ENCODE data around the gene ARHGAP6.

The ARHGAP6 gene

DNA sequence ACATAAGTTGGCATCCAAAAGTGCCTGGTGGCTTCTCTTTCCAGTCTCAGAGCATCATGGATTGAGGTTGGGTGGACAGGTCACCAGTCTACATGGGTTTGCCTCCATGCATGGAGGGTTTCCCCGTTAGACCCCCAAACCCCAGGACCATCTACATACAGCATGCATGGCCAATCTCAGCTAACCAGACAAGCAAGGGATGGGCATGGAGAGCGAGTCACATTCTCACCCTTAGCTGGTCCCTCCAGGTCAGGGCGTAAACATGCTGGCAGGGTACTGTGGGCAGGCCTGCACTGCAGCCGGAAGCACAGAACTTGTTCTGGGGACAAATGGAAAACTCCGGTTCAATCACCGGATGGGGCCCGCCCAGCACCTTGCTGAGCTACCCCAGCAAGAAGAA is 517.3 kb downstream of the ARHGAP6 start:
- TF ChIP-seq, protein P1, sequence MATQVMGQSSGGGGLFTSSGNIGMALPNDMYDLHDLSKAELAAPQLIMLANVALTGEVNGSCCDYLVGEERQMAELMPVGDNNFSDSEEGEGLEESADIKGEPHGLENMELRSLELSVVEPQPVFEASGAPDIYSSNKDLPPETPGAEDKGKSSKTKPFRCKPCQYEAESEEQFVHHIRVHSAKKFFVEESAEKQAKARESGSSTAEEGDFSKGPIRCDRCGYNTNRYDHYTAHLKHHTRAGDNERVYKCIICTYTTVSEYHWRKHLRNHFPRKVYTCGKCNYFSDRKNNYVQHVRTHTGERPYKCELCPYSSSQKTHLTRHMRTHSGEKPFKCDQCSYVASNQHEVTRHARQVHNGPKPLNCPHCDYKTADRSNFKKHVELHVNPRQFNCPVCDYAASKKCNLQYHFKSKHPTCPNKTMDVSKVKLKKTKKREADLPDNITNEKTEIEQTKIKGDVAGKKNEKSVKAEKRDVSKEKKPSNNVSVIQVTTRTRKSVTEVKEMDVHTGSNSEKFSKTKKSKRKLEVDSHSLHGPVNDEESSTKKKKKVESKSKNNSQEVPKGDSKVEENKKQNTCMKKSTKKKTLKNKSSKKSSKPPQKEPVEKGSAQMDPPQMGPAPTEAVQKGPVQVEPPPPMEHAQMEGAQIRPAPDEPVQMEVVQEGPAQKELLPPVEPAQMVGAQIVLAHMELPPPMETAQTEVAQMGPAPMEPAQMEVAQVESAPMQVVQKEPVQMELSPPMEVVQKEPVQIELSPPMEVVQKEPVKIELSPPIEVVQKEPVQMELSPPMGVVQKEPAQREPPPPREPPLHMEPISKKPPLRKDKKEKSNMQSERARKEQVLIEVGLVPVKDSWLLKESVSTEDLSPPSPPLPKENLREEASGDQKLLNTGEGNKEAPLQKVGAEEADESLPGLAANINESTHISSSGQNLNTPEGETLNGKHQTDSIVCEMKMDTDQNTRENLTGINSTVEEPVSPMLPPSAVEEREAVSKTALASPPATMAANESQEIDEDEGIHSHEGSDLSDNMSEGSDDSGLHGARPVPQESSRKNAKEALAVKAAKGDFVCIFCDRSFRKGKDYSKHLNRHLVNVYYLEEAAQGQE (IDR thresholded peaks at IDR 0.05; ENCODE audit: insufficient replicate concordance, low read depth): no peak
- no peak for TF ChIP-seq SPI1 (IDR thresholded peaks at IDR 0.05; ENCODE audit: borderline replicate concordance, low read depth)
- Histone ChIP-seq H3K27ac (replicated peaks) (no peak overlapping the region), H3K27me3 (ENCODE audit: insufficient read depth, poor library complexity, severe bottlenecking) (peaks cover 3% of the 10 kb centered on the region), H3K4me3 (replicated peaks; ENCODE audit: insufficient read depth, low read length) (no peak overlapping the region)
- DNase-seq (ENCODE audit: low read depth in 1 of 2, low spot score in 1 of 2): no peak

DNA sequence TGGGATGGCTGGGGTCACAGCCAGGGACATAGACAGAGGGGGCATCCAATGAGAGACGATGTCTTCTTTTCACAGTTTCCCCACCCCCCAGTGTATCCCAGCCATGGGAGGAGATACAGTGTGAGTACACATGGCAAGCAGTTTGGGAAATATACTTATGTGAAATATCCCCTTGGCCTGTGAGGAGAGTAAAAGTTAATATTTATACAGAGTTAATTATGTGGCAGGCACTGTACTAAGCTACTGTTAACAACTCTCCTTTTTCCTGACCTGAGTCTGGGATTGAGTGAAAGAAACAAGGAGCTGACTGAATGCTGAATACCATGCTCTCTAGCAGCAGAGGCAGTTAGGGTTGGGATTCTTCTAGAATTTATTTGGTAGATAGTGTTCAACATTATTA is 519.3 kb downstream of the ARHGAP6 start:
- TF ChIP-seq SPI1 (IDR thresholded peaks at IDR 0.05; ENCODE audit: borderline replicate concordance, low read depth) (no peak), GABPA (IDR thresholded peaks at IDR 0.05; ENCODE audit: low read depth) (no peak), POLR2AphosphoS5 (IDR thresholded peaks at IDR 0.05; ENCODE audit: low read depth) (no peak)
- TF ChIP-seq, protein P2, sequence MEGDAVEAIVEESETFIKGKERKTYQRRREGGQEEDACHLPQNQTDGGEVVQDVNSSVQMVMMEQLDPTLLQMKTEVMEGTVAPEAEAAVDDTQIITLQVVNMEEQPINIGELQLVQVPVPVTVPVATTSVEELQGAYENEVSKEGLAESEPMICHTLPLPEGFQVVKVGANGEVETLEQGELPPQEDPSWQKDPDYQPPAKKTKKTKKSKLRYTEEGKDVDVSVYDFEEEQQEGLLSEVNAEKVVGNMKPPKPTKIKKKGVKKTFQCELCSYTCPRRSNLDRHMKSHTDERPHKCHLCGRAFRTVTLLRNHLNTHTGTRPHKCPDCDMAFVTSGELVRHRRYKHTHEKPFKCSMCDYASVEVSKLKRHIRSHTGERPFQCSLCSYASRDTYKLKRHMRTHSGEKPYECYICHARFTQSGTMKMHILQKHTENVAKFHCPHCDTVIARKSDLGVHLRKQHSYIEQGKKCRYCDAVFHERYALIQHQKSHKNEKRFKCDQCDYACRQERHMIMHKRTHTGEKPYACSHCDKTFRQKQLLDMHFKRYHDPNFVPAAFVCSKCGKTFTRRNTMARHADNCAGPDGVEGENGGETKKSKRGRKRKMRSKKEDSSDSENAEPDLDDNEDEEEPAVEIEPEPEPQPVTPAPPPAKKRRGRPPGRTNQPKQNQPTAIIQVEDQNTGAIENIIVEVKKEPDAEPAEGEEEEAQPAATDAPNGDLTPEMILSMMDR (IDR thresholded peaks at IDR 0.05; ENCODE audit: insufficient read depth, low read length): no peak
- TF ChIP-seq, protein P1 (IDR thresholded peaks at IDR 0.05; ENCODE audit: insufficient replicate concordance, low read depth): no peak
- Histone ChIP-seq H3K27ac (replicated peaks) (no peak overlapping the region), H3K4me3 (replicated peaks; ENCODE audit: insufficient read depth, low read length) (no peak overlapping the region), H3K27me3 (ENCODE audit: insufficient read depth, poor library complexity, severe bottlenecking) (no peaks in the 10 kb centered on the region)
- DNase-seq (ENCODE audit: low read depth in 1 of 2, low spot score in 1 of 2): no peak

DNA sequence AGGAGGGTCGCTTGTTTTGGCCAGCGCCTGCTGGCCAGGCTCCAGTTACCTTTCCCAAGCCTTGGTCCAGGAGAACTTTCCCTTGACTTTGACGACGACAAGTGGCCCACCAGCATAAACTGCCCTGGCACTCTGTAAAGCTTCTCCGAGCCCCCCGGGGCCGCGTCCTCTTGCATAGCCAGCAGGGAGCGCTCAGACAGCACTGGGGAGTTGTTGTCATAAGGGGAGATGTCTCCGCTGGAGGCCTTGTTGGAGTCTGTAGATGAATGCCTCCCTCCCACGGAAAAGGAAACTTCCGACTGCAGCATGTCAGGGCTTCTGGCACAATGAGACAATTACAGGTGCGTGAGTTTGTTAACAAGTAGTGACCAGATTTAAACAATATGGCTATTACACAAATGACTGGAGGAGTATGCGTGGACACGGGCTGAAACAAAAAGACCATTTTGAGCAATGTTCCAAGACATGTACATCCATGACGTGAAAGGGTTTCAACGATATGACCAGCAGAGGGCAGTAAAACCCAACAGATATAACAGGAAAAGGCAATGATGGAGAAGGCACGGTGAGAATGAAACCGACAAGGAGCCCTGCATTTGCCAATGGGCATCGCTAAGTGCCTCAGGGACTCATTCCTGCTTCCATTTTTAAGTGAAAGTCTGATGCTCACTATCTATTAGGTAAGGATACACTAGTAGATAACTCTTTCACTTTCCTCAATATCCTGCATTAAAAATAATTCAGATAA is 521.6 kb downstream of the ARHGAP6 start:
- DNase-seq (ENCODE audit: low read depth in 1 of 2, low spot score in 1 of 2): peak; percentile 4 to 63
- Histone ChIP-seq H3K4me3 (replicated peaks; ENCODE audit: insufficient read depth, low read length) (no peak overlapping the region), H3K27me3 (ENCODE audit: insufficient read depth, poor library complexity, severe bottlenecking) (no peaks in the 10 kb centered on the region), H3K27ac (replicated peaks) (no peak overlapping the region)
- no peak for TF ChIP-seq GABPA (IDR thresholded peaks at IDR 0.05; ENCODE audit: low read depth)
- TF ChIP-seq POLR2AphosphoS5 (IDR thresholded peaks at IDR 0.05; ENCODE audit: low read depth): no peak
- TF ChIP-seq, protein P2 (IDR thresholded peaks at IDR 0.05; ENCODE audit: insufficient read depth, low read length): peak; percentile 24

DNA sequence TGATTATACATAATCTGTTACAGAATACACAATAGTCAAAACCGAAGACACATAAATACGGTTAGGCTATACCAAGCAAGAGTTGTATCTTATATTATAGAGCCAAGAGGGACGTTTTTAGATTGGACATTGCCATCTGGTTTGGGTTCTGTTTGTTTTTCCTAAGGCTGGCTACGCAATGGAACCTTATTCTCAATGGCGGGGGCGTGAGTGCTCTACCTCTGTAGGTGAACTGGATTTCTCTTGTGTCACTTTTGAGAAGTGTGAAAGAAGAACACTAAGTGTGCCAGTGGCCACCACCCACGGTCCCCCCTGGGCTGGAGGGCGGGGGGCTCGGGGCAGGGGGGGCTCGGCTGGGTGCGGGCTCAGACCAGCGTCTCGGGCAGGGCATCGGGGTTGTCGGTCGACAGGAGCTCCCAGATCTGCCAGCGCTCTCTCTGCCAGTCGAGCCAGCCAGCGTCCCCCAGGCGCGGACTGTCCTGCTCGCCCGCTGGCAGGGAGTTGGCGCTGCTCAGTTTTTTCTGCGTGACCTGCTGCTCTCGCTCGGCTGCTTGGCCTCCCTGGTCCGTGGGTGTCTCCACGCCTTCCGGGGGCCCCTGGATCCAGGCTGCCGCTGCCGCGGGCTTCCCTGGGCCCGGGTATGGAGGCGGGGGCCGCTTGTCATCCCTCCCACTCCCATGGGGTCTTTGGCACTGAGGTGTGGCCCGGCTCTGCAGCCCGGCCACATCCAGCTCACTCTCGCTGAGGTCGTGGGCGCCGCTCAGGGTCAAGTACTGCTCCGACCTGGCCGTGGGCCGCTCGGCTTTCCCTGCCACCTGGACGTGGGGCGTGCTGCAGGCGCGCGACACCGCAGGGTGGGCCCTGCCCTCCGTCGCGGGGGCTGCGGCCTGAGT is 527.0 kb downstream of the ARHGAP6 start:
- no peaks in the 10 kb centered on the region for H3K27me3 ChIP-seq (ENCODE audit: insufficient read depth, poor library complexity, severe bottlenecking)
- TF ChIP-seq, protein P2 (IDR thresholded peaks at IDR 0.05; ENCODE audit: insufficient read depth, low read length): no peak
- TF ChIP-seq POLR2AphosphoS5 (IDR thresholded peaks at IDR 0.05; ENCODE audit: low read depth): no peak
- TF ChIP-seq SPI1 (IDR thresholded peaks at IDR 0.05; ENCODE audit: borderline replicate concordance, low read depth): no peak
- TF ChIP-seq, protein P1 (IDR thresholded peaks at IDR 0.05; ENCODE audit: insufficient replicate concordance, low read depth): no peak
- no peak for TF ChIP-seq GABPA (IDR thresholded peaks at IDR 0.05; ENCODE audit: low read depth)
- H3K4me3 ChIP-seq (replicated peaks; ENCODE audit: insufficient read depth, low read length): no peak overlapping the region
- no peak for DNase-seq (ENCODE audit: low read depth in 1 of 2, low spot score in 1 of 2)
- H3K27ac ChIP-seq (replicated peaks): no peak overlapping the region

All from HL-60 (cell line).